Measurements from ENCODE around the gene ABCB4.

DNA sequence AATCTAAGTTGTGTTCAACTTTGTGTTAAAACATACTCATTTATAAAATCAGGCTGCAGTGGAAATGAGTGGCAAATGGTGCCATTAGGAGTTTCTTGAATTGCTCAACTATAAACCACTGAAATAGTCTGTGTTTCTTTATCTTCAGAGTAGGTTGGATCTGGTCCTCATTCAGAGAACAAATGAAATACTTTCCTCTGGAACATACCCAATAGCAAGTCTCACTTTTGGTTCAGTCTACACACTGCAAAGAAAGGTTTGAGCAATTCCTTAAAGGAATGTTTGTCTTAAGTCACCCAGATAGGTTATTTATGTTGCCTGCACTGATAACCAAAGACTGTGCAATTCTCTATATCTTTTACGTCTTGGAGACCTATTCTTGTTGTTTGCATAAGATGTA, 62.5 kb downstream of the ABCB4 start:
- TF ChIP-seq, protein P1, sequence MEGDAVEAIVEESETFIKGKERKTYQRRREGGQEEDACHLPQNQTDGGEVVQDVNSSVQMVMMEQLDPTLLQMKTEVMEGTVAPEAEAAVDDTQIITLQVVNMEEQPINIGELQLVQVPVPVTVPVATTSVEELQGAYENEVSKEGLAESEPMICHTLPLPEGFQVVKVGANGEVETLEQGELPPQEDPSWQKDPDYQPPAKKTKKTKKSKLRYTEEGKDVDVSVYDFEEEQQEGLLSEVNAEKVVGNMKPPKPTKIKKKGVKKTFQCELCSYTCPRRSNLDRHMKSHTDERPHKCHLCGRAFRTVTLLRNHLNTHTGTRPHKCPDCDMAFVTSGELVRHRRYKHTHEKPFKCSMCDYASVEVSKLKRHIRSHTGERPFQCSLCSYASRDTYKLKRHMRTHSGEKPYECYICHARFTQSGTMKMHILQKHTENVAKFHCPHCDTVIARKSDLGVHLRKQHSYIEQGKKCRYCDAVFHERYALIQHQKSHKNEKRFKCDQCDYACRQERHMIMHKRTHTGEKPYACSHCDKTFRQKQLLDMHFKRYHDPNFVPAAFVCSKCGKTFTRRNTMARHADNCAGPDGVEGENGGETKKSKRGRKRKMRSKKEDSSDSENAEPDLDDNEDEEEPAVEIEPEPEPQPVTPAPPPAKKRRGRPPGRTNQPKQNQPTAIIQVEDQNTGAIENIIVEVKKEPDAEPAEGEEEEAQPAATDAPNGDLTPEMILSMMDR (IDR thresholded peaks at IDR 0.05), result no peak
- TF ChIP-seq EZH2phosphoT487 (IDR thresholded peaks at IDR 0.05) (no peak), EZH2 (IDR thresholded peaks at IDR 0.05) (no peak)
